ENCODE results near the gene MEGF11.

MEGF11 gene

GRCh38 chr15:66111363-66111762 is 142.2 kb downstream of the MEGF11 start:
- H3K9ac ChIP-seq (ENCODE audit: low read depth in 1 of 2, low read length in 2 of 2), result no peak overlapping the region
- no peak overlapping the region for H3K27ac ChIP-seq (ENCODE audit: low read depth, low read length)
- H3K4me1 ChIP-seq (ENCODE audit: control insufficient read depth in 1 of 2, insufficient read depth in 2 of 2, low read length in 2 of 2), result no peaks in the 10 kb centered on the region
- no peaks in the 10 kb centered on the region for H3K36me3 ChIP-seq (ENCODE audit: control insufficient read depth in 1 of 2, insufficient read depth in 2 of 2, low read length in 2 of 2)
- H3K4me3 ChIP-seq (ENCODE audit: low read depth in 1 of 2, low read length in 2 of 2), result no peak overlapping the region
- no peaks in the 10 kb centered on the region for H3K9me3 ChIP-seq (ENCODE audit: control insufficient read depth in 1 of 2, low read length in 2 of 2)
- peaks cover 0 to 2% of the 10 kb centered on the region in 2 donors for H3K27me3 ChIP-seq (ENCODE audit: control insufficient read depth in 1 of 2, insufficient read depth in 2 of 2, low read length in 2 of 2)

- Histone ChIP-seq H3K4me3 (ENCODE audit: low read depth in 1 of 2, low read length in 2 of 2) (no peak overlapping the region), H3K27me3 (ENCODE audit: control insufficient read depth in 1 of 2, insufficient read depth in 2 of 2, low read length in 2 of 2) (no peaks in the 10 kb centered on the region), H3K4me1 (ENCODE audit: control insufficient read depth in 1 of 2, insufficient read depth in 2 of 2, low read length in 2 of 2) (no peaks in the 10 kb centered on the region), H3K9ac (ENCODE audit: low read depth in 1 of 2, low read length in 2 of 2) (no peak overlapping the region), H3K9me3 (ENCODE audit: control insufficient read depth in 1 of 2, low read length in 2 of 2) (no peaks in the 10 kb centered on the region), H3K36me3 (ENCODE audit: control insufficient read depth in 1 of 2, insufficient read depth in 2 of 2, low read length in 2 of 2) (no peaks in the 10 kb centered on the region), H3K27ac (ENCODE audit: low read depth, low read length) (no peak overlapping the region)
Measured at GRCh38 chr15:66110864-66111263, 142.7 kb downstream of the MEGF11 start.

GRCh38 chr15:66109826-66110225 is 143.7 kb downstream of the MEGF11 start:
- H3K27me3 ChIP-seq (ENCODE audit: control insufficient read depth in 1 of 2, insufficient read depth in 2 of 2, low read length in 2 of 2), result no peaks in the 10 kb centered on the region
- H3K9me3 ChIP-seq (ENCODE audit: control insufficient read depth in 1 of 2, low read length in 2 of 2), result no peaks in the 10 kb centered on the region
- no peak overlapping the region for H3K27ac ChIP-seq (ENCODE audit: low read depth, low read length)
- H3K4me3 ChIP-seq (ENCODE audit: low read depth in 1 of 2, low read length in 2 of 2), result no peak overlapping the region
- no peaks in the 10 kb centered on the region for H3K4me1 ChIP-seq (ENCODE audit: control insufficient read depth in 1 of 2, insufficient read depth in 2 of 2, low read length in 2 of 2)
- H3K36me3 ChIP-seq (ENCODE audit: control insufficient read depth in 1 of 2, insufficient read depth in 2 of 2, low read length in 2 of 2), result no peaks in the 10 kb centered on the region
- no peak overlapping the region for H3K9ac ChIP-seq (ENCODE audit: low read depth in 1 of 2, low read length in 2 of 2)

- no peak overlapping the region for H3K9ac ChIP-seq (ENCODE audit: low read depth in 1 of 2, low read length in 2 of 2)
- H3K9me3 ChIP-seq (ENCODE audit: control insufficient read depth in 1 of 2, low read length in 2 of 2), result no peaks in the 10 kb centered on the region
- no peak overlapping the region for H3K4me3 ChIP-seq (ENCODE audit: low read depth in 1 of 2, low read length in 2 of 2)
- no peak overlapping the region for H3K27ac ChIP-seq (ENCODE audit: low read depth, low read length)
- no peaks in the 10 kb centered on the region for H3K27me3 ChIP-seq (ENCODE audit: control insufficient read depth in 1 of 2, insufficient read depth in 2 of 2, low read length in 2 of 2)
- no peaks in the 10 kb centered on the region for H3K36me3 ChIP-seq (ENCODE audit: control insufficient read depth in 1 of 2, insufficient read depth in 2 of 2, low read length in 2 of 2)
- H3K4me1 ChIP-seq (ENCODE audit: control insufficient read depth in 1 of 2, insufficient read depth in 2 of 2, low read length in 2 of 2), result no peaks in the 10 kb centered on the region
Measured at GRCh38 chr15:66108483-66109265, 144.9 kb downstream of the MEGF11 start.

- Histone ChIP-seq H3K9ac (ENCODE audit: low read depth in 1 of 2, low read length in 2 of 2) (no peak overlapping the region), H3K36me3 (ENCODE audit: control insufficient read depth in 1 of 2, insufficient read depth in 2 of 2, low read length in 2 of 2) (no peaks in the 10 kb centered on the region), H3K9me3 (ENCODE audit: control insufficient read depth in 1 of 2, low read length in 2 of 2) (no peaks in the 10 kb centered on the region)
Measured at GRCh38 chr15:66107070-66107469, 146.5 kb downstream of the MEGF11 start.

GRCh38 chr15:66105286-66106265 is 148.0 kb downstream of the MEGF11 start:
- Histone ChIP-seq H3K4me3 (ENCODE audit: low read depth in 1 of 2, low read length in 2 of 2) (no peak overlapping the region), H3K9ac (ENCODE audit: low read depth in 1 of 2, low read length in 2 of 2) (no peak overlapping the region), H3K27me3 (ENCODE audit: control insufficient read depth in 1 of 2, insufficient read depth in 2 of 2, low read length in 2 of 2) (no peaks in the 10 kb centered on the region), H3K9me3 (ENCODE audit: control insufficient read depth in 1 of 2, low read length in 2 of 2) (no peaks in the 10 kb centered on the region), H3K4me1 (ENCODE audit: control insufficient read depth in 1 of 2, insufficient read depth in 2 of 2, low read length in 2 of 2) (no peaks in the 10 kb centered on the region), H3K27ac (ENCODE audit: low read depth, low read length) (no peak overlapping the region), H3K36me3 (ENCODE audit: control insufficient read depth in 1 of 2, insufficient read depth in 2 of 2, low read length in 2 of 2) (no peaks in the 10 kb centered on the region)

More at GRCh38 chr15:66107070-66107469, 146.5 kb downstream of the MEGF11 start:
- Histone ChIP-seq H3K27ac (ENCODE audit: low read depth, low read length) (no peak overlapping the region), H3K4me1 (ENCODE audit: control insufficient read depth in 1 of 2, insufficient read depth in 2 of 2, low read length in 2 of 2) (no peaks in the 10 kb centered on the region), H3K27me3 (ENCODE audit: control insufficient read depth in 1 of 2, insufficient read depth in 2 of 2, low read length in 2 of 2) (no peaks in the 10 kb centered on the region), H3K4me3 (ENCODE audit: low read depth in 1 of 2, low read length in 2 of 2) (no peak overlapping the region)

GRCh38 chr15:66103293-66103590 is 150.3 kb downstream of the MEGF11 start:
- H3K4me3 ChIP-seq (ENCODE audit: low read depth in 1 of 2, low read length in 2 of 2), result no peak overlapping the region
- no peaks in the 10 kb centered on the region for H3K4me1 ChIP-seq (ENCODE audit: control insufficient read depth in 1 of 2, insufficient read depth in 2 of 2, low read length in 2 of 2)
- no peak overlapping the region for H3K9ac ChIP-seq (ENCODE audit: low read depth in 1 of 2, low read length in 2 of 2)
- H3K36me3 ChIP-seq (ENCODE audit: control insufficient read depth in 1 of 2, insufficient read depth in 2 of 2, low read length in 2 of 2), result no peaks in the 10 kb centered on the region
- H3K27ac ChIP-seq (ENCODE audit: low read depth, low read length), result no peak overlapping the region
- H3K27me3 ChIP-seq (ENCODE audit: control insufficient read depth in 1 of 2, insufficient read depth in 2 of 2, low read length in 2 of 2), result no peaks in the 10 kb centered on the region
- no peaks in the 10 kb centered on the region for H3K9me3 ChIP-seq (ENCODE audit: control insufficient read depth in 1 of 2, low read length in 2 of 2)

- H3K36me3 ChIP-seq (ENCODE audit: control insufficient read depth in 1 of 2, insufficient read depth in 2 of 2, low read length in 2 of 2), result no peaks in the 10 kb centered on the region
Measured at GRCh38 chr15:66102563-66103292, 150.8 kb downstream of the MEGF11 start.

GRCh38 chr15:66101715-66102395 is 151.7 kb downstream of the MEGF11 start:
- Histone ChIP-seq H3K27ac (ENCODE audit: low read depth, low read length) (no peak overlapping the region), H3K4me1 (ENCODE audit: control insufficient read depth in 1 of 2, insufficient read depth in 2 of 2, low read length in 2 of 2) (no peaks in the 10 kb centered on the region), H3K36me3 (ENCODE audit: control insufficient read depth in 1 of 2, insufficient read depth in 2 of 2, low read length in 2 of 2) (no peaks in the 10 kb centered on the region), H3K4me3 (ENCODE audit: low read depth in 1 of 2, low read length in 2 of 2) (no peak overlapping the region), H3K9me3 (ENCODE audit: control insufficient read depth in 1 of 2, low read length in 2 of 2) (no peaks in the 10 kb centered on the region), H3K9ac (ENCODE audit: low read depth in 1 of 2, low read length in 2 of 2) (no peak overlapping the region), H3K27me3 (ENCODE audit: control insufficient read depth in 1 of 2, insufficient read depth in 2 of 2, low read length in 2 of 2) (no peaks in the 10 kb centered on the region)

More at GRCh38 chr15:66102563-66103292, 150.8 kb downstream of the MEGF11 start:
- Histone ChIP-seq H3K9me3 (ENCODE audit: control insufficient read depth in 1 of 2, low read length in 2 of 2) (no peaks in the 10 kb centered on the region), H3K9ac (ENCODE audit: low read depth in 1 of 2, low read length in 2 of 2) (no peak overlapping the region), H3K27me3 (ENCODE audit: control insufficient read depth in 1 of 2, insufficient read depth in 2 of 2, low read length in 2 of 2) (no peaks in the 10 kb centered on the region), H3K4me1 (ENCODE audit: control insufficient read depth in 1 of 2, insufficient read depth in 2 of 2, low read length in 2 of 2) (no peaks in the 10 kb centered on the region), H3K4me3 (ENCODE audit: low read depth in 1 of 2, low read length in 2 of 2) (no peak overlapping the region), H3K27ac (ENCODE audit: low read depth, low read length) (no peak overlapping the region)
